A673 (cell line): ENCODE results near the gene NFS1.

ENCODE experiments used
- CTCF ChIP-seq: fragments of 300-800, 200-600 bp; sonication (generic); conservative IDR thresholded peaks from 2 replicates; pipeline ENCODE4 v1.5.1; 2017; ENCODE audit warnings: low read depth, mild to moderate bottlenecking, antibody characterized with exemption, low read length, moderate library complexity, mixed read lengths
- EZH2 ChIP-seq: fragments of 200-600 bp; sonication (generic); IDR thresholded peaks from 2 replicates; pipeline ENCODE4 v1.6.1; 2017; ENCODE audit warnings: borderline replicate concordance, low read depth, mild to moderate bottlenecking, mixed read lengths, antibody characterized with exemption, low read length; ENCODE audit not compliant: poor library complexity, severe bottlenecking

GRCh38 chr20:35697696-35698297 is 1.4 kb downstream of the NFS1 start:
- no peak for TF ChIP-seq CTCF
- no peak for TF ChIP-seq EZH2
